Transverse colon (tissue), 4 donors: Measurements from ENCODE around the gene DPP10.

Experiments
- EP300 ChIP-seq: sonication (generic); formaldehyde crosslinking; IDR thresholded peaks from one replicate; pipeline ENCODE4 v1.6.1; 2017; ENCODE audit warnings: antibody characterized with exemption, low read depth
- POLR2A ChIP-seq: fragments of 450-650 bp; IDR thresholded peaks from one replicate; pipeline ENCODE4 v1.6.1; 2016; ENCODE audit warnings: antibody characterized with exemption, mild to moderate bottlenecking, moderate library complexity
- POLR2AphosphoS5 ChIP-seq, 3 donors: sonication (generic); formaldehyde crosslinking; IDR thresholded peaks; one replicate each; pipeline ENCODE4 v1.6.1; 2016; ENCODE audit warnings: antibody characterized with exemption in 3 of 3
- TF ChIP-seq, protein P1 (sequence below), 5 experiments: fragments of 200-600 bp in 3 of 5; fragments of 450-650 bp in 2 of 5; sonication (generic) in 3 of 5; IDR thresholded peaks; 1 replicate in 2 of 5; 2 replicates in 3 of 5; pipeline ENCODE4 v1.5.1; 2016 to 2017; ENCODE audit warnings: antibody characterized with exemption in 5 of 5, inconsistent platforms in 3 of 5, mild to moderate bottlenecking in 2 of 5, moderate library complexity in 1 of 5

DNA sequence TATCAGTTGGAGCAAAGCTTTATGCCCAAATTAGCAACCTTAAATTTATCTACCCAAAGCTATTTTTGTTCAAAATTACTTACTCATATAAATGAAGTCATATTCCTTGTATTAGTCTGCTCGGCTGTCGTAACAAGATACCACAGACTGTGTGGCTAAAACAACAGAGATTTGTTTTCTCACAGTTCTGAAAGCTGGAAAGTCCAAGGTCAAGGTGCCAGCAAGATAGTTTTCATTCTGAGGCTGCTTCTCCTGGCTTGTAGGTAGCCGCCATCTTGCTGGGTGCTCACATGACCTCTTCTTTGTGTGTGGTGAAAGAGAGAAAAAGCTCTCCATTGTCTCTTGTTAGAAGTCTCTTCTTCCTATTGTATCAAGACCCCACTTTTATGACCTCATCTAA lies 15.7 kb upstream of the DPP10 start:
- TF ChIP-seq, protein P1, sequence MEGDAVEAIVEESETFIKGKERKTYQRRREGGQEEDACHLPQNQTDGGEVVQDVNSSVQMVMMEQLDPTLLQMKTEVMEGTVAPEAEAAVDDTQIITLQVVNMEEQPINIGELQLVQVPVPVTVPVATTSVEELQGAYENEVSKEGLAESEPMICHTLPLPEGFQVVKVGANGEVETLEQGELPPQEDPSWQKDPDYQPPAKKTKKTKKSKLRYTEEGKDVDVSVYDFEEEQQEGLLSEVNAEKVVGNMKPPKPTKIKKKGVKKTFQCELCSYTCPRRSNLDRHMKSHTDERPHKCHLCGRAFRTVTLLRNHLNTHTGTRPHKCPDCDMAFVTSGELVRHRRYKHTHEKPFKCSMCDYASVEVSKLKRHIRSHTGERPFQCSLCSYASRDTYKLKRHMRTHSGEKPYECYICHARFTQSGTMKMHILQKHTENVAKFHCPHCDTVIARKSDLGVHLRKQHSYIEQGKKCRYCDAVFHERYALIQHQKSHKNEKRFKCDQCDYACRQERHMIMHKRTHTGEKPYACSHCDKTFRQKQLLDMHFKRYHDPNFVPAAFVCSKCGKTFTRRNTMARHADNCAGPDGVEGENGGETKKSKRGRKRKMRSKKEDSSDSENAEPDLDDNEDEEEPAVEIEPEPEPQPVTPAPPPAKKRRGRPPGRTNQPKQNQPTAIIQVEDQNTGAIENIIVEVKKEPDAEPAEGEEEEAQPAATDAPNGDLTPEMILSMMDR (IDR thresholded peaks at IDR 0.05) = no peak
- TF ChIP-seq POLR2AphosphoS5 (IDR thresholded peaks at IDR 0.05) (no peak), POLR2A (no peak), EP300 (no peak)
